HepG2 (cell line): Measurements from ENCODE around the gene ZNF493. TPM values are rescaled to one million over a fixed set of nuclear protein-coding genes. Genes with fewer than 3 reads are reported as not detected.
A peak's percentile ranks its signal among the peaks of the same experiment; 100 is the strongest.

Experiments used
- ARNTL ChIP-seq: sonication (generic); formaldehyde crosslinking; IDR thresholded peaks from 2 replicates; pipeline ENCODE4 v1.4.0; 2020; ENCODE audit warnings: mild to moderate bottlenecking, missing genetic modification reagents
- CERS6 ChIP-seq: sonication (generic); formaldehyde crosslinking; IDR thresholded peaks from 2 replicates; pipeline ENCODE4 v1.5.0; 2020; ENCODE audit warnings: missing genetic modification reagents
- GABPA ChIP-seq, 2 experiments: IDR thresholded peaks; 2 replicates each; pipeline ENCODE4 v1.6.1; 2011 to 2016; ENCODE audit warnings: low read depth in 2 of 2, low read length in 1 of 2, missing biosample characterization in 1 of 2, missing genetic modification characterization in 1 of 2
- GZF1 ChIP-seq: sonication (generic); formaldehyde crosslinking; IDR thresholded peaks from 2 replicates; pipeline ENCODE4 v1.5.1; 2020; ENCODE audit warnings: mild to moderate bottlenecking, missing genetic modification reagents
- HIVEP1 ChIP-seq: sonication (generic); formaldehyde crosslinking; IDR thresholded peaks from 2 replicates; pipeline ENCODE4 v1.4.0; 2020; ENCODE audit warnings: mild to moderate bottlenecking, missing genetic modification reagents
- NCOA1 ChIP-seq: sonication (generic); formaldehyde crosslinking; IDR thresholded peaks from 2 replicates; pipeline ENCODE4 v1.9.0; 2021; ENCODE audit warnings: missing genetic modification reagents
- PCBP2 ChIP-seq: fragments of 200-400 bp; formaldehyde crosslinking; optimal IDR thresholded peaks from 2 replicates; pipeline ENCODE3; 2018; ENCODE audit warnings: low read length, low read depth; ENCODE audit not compliant: poor library complexity, severe bottlenecking
- RELA ChIP-seq: sonication (generic); formaldehyde crosslinking; IDR thresholded peaks from 2 replicates; pipeline ENCODE4 v1.4.0; 2020; ENCODE audit warnings: missing genetic modification reagents
- SETDB1 ChIP-seq: sonication (generic); formaldehyde crosslinking; IDR thresholded peaks from 2 replicates; pipeline ENCODE4 v1.5.1; 2020; ENCODE audit warnings: missing genetic modification reagents, mild to moderate bottlenecking, borderline replicate concordance
- SNAI1 ChIP-seq: sonication (generic); formaldehyde crosslinking; IDR thresholded peaks from 2 replicates; pipeline ENCODE4 v1.5.0; 2020; ENCODE audit warnings: mild to moderate bottlenecking, missing genetic modification reagents, borderline replicate concordance
- SOX6 ChIP-seq, 2 experiments: fragments of 450-650 bp in 1 of 2; sonication (generic) in 1 of 2; formaldehyde crosslinking in 1 of 2; IDR thresholded peaks; 2 replicates each; pipeline versions ENCODE4 v1.4.0 to v1.6.1; 2017 to 2020; ENCODE audit warnings: antibody characterized with exemption in 1 of 2, mild to moderate bottlenecking in 1 of 2, missing genetic modification reagents in 1 of 2
- SP4 ChIP-seq: sonication (generic); formaldehyde crosslinking; IDR thresholded peaks from 2 replicates; pipeline ENCODE4 v1.8.1; 2023; ENCODE audit warnings: mild to moderate bottlenecking, missing genetic modification reagents
- TBX3 ChIP-seq: fragments of 450-650 bp; IDR thresholded peaks from 2 replicates; pipeline ENCODE4 v1.6.1; 2017; ENCODE audit warnings: antibody characterized with exemption, mild to moderate bottlenecking, inconsistent platforms, borderline replicate concordance
- THAP11 ChIP-seq: IDR thresholded peaks from 2 replicates; pipeline ENCODE4 v1.6.1; 2016; ENCODE audit warnings: missing biosample characterization, missing genetic modification reagents
- TP53 ChIP-seq: sonication (generic); formaldehyde crosslinking; conservative IDR thresholded peaks from 2 replicates; pipeline ENCODE4 v1.4.0; 2020; ENCODE audit warnings: missing genetic modification reagents
- WIZ ChIP-seq: sonication (generic); formaldehyde crosslinking; IDR thresholded peaks from 2 replicates; pipeline ENCODE4 v1.5.1; 2020; ENCODE audit warnings: mild to moderate bottlenecking, missing genetic modification reagents
- ZBTB39 ChIP-seq: sonication (generic); formaldehyde crosslinking; IDR thresholded peaks from 2 replicates; pipeline ENCODE4 v1.5.0; 2020; ENCODE audit warnings: missing genetic modification reagents
- ZFY ChIP-seq: sonication (generic); formaldehyde crosslinking; IDR thresholded peaks from 2 replicates; pipeline ENCODE4 v1.4.0; 2020; ENCODE audit warnings: missing genetic modification reagents
- ZGPAT ChIP-seq: IDR thresholded peaks from 2 replicates; pipeline ENCODE4 v1.6.1; 2016; ENCODE audit warnings: mild to moderate bottlenecking
- ZNF282 ChIP-seq: fragments of 450-650 bp; IDR thresholded peaks from 2 replicates; pipeline ENCODE4 v1.6.1; 2018; ENCODE audit not compliant: partially characterized antibody
- ZNF619 ChIP-seq: sonication (generic); formaldehyde crosslinking; IDR thresholded peaks from 2 replicates; pipeline ENCODE4 v1.4.0; 2020; ENCODE audit warnings: mild to moderate bottlenecking, missing genetic modification reagents
- ZNF674 ChIP-seq: sonication (generic); formaldehyde crosslinking; IDR thresholded peaks from 2 replicates; pipeline ENCODE4 v1.5.0; 2020; ENCODE audit warnings: low read depth, mild to moderate bottlenecking, missing genetic modification reagents
- ZNF883 ChIP-seq: sonication (generic); formaldehyde crosslinking; IDR thresholded peaks from 2 replicates; pipeline ENCODE4 v1.5.1; 2020; ENCODE audit warnings: mild to moderate bottlenecking, missing genetic modification reagents; ENCODE audit errors: not compliant biosample characterization
- polyA plus RNA-seq, 8 experiments: library from polyadenylated mRNA; depleted of rRNA in 3 of 8; stranded (reverse) in 7 of 8; unstranded in 1 of 8; fragments of >200 nt; fragmentation: Illumina TruSeq in 4 of 8; extraction: Trizol in 4 of 8; gene quantifications; 2 replicates each; pipeline versions ENCODE4 v1.2.1 to v1.2.3, GENCODE V29; 2011 to 2016; ENCODE audit warnings: low read depth in 4 of 8, missing spikeins in 1 of 8, mixed read lengths in 1 of 8; ENCODE audit not compliant: insufficient read depth in 1 of 8
- total RNA-seq, 5 experiments: library from RNA; depleted of rRNA; stranded (reverse); fragments of >200 nt; fragmentation: Illumina TruSeq; extraction: Trizol; gene quantifications; 2 replicates each; pipeline ENCODE4 v1.2.3, GENCODE V29; 2016; ENCODE audit warnings: low read depth in 1 of 5
- TF ChIP-seq, protein P1 (sequence below): sonication (generic); formaldehyde crosslinking; IDR thresholded peaks from 2 replicates; pipeline ENCODE4 v1.9.0; 2022; ENCODE audit warnings: missing genetic modification reagents, mild to moderate bottlenecking, borderline replicate concordance

ZNF493 gene
- total and polyA plus RNA-seq, 2 of the 13 experiments (the other 11 are each of a cell fraction or from before 2014, with no cell fraction given), result 6.8 to 9.0 TPM

- TF ChIP-seq GZF1 (CRISPR knock-in tag), result no peak
- TF ChIP-seq SNAI1 (CRISPR knock-in tag), result no peak
- TF ChIP-seq, protein P1, sequence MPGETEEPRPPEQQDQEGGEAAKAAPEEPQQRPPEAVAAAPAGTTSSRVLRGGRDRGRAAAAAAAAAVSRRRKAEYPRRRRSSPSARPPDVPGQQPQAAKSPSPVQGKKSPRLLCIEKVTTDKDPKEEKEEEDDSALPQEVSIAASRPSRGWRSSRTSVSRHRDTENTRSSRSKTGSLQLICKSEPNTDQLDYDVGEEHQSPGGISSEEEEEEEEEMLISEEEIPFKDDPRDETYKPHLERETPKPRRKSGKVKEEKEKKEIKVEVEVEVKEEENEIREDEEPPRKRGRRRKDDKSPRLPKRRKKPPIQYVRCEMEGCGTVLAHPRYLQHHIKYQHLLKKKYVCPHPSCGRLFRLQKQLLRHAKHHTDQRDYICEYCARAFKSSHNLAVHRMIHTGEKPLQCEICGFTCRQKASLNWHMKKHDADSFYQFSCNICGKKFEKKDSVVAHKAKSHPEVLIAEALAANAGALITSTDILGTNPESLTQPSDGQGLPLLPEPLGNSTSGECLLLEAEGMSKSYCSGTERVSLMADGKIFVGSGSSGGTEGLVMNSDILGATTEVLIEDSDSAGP, result 0 out of 2 replicates have a peak, but pooled peaks have one; percentile 18
- no peak for TF ChIP-seq ZBTB39 (CRISPR knock-in tag)
- no peak for TF ChIP-seq RELA (CRISPR knock-in tag)
- TF ChIP-seq HIVEP1 (CRISPR knock-in tag), result no peak
- TF ChIP-seq ZFY (CRISPR knock-in tag), result peak; percentile 59
- no peak for TF ChIP-seq TBX3
- TF ChIP-seq NCOA1 (CRISPR knock-in tag), result no peak
- no peak for TF ChIP-seq CERS6 (CRISPR knock-in tag)
- no peak for TF ChIP-seq TP53 (CRISPR knock-in tag)
- no peak for TF ChIP-seq SETDB1 (CRISPR knock-in tag)
- no peak for TF ChIP-seq THAP11 (CRISPR knock-in tag)
- no peak for TF ChIP-seq ZNF282
- no peak for TF ChIP-seq WIZ (CRISPR knock-in tag)
- TF ChIP-seq ZGPAT (CRISPR knock-in tag), result no peak
- TF ChIP-seq ZNF619 (CRISPR knock-in tag), result no peak
- no peak for TF ChIP-seq ARNTL
- TF ChIP-seq PCBP2, result no peak
- TF ChIP-seq SOX6 (IDR thresholded peaks at IDR 0.05), result no peak
- TF ChIP-seq SOX6 (CRISPR knock-in tag; IDR thresholded peaks at IDR 0.05), result no peak
- peak; percentile 33 for TF ChIP-seq GABPA (IDR thresholded peaks at IDR 0.05; ENCODE audit: low read depth, low read length)
- peak; percentile 47; the same call in 1 of the 2 replicates for TF ChIP-seq GABPA (CRISPR knock-in tag; IDR thresholded peaks at IDR 0.05; ENCODE audit: low read depth)
- TF ChIP-seq ZNF883 (CRISPR knock-in tag), result no peak
- TF ChIP-seq SP4 (CRISPR knock-in tag), result 0 out of 2 replicates have a peak, but pooled peaks have one; percentile 18
- TF ChIP-seq ZNF674 (CRISPR knock-in tag), result no peak
These were observed 38.0 kb upstream of the ZNF493 start, which contains the start of gene ZNF738 (continued) for GRCh38 chr19:21358768-21359451.
